ENCODE results near the gene GNA12. TPM values are rescaled to one million over a fixed set of nuclear protein-coding genes. Genes with fewer than 3 reads are reported as not detected.

The GNA12 gene
- total and polyA plus RNA-seq, 10 of the 15 experiments (the other 5 are each of a cell fraction or from before 2014, with no cell fraction given) = 1.9 to 51.8 (median 12.6) TPM

DNA sequence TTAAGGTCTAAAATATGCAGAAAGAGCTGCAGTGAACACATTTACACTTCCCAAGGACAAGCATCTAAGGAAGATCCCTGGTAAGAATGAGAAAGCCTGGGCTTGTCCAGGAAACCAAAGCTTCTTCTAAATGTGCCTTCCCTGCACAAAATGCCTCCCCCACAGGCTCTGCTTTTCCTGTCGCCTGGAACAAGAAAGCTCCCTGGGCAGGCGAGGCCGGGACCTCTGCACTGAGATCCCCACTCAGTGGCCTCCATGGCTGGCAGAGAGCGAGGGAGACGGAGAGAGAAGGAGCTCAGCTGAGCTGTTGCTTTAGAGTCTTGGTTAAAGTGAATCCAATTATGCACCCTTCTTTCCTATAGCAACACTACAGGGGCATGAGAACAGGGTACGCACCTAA, 80.5 kb downstream of the GNA12 start (continued):
- TF ChIP-seq, protein P1, sequence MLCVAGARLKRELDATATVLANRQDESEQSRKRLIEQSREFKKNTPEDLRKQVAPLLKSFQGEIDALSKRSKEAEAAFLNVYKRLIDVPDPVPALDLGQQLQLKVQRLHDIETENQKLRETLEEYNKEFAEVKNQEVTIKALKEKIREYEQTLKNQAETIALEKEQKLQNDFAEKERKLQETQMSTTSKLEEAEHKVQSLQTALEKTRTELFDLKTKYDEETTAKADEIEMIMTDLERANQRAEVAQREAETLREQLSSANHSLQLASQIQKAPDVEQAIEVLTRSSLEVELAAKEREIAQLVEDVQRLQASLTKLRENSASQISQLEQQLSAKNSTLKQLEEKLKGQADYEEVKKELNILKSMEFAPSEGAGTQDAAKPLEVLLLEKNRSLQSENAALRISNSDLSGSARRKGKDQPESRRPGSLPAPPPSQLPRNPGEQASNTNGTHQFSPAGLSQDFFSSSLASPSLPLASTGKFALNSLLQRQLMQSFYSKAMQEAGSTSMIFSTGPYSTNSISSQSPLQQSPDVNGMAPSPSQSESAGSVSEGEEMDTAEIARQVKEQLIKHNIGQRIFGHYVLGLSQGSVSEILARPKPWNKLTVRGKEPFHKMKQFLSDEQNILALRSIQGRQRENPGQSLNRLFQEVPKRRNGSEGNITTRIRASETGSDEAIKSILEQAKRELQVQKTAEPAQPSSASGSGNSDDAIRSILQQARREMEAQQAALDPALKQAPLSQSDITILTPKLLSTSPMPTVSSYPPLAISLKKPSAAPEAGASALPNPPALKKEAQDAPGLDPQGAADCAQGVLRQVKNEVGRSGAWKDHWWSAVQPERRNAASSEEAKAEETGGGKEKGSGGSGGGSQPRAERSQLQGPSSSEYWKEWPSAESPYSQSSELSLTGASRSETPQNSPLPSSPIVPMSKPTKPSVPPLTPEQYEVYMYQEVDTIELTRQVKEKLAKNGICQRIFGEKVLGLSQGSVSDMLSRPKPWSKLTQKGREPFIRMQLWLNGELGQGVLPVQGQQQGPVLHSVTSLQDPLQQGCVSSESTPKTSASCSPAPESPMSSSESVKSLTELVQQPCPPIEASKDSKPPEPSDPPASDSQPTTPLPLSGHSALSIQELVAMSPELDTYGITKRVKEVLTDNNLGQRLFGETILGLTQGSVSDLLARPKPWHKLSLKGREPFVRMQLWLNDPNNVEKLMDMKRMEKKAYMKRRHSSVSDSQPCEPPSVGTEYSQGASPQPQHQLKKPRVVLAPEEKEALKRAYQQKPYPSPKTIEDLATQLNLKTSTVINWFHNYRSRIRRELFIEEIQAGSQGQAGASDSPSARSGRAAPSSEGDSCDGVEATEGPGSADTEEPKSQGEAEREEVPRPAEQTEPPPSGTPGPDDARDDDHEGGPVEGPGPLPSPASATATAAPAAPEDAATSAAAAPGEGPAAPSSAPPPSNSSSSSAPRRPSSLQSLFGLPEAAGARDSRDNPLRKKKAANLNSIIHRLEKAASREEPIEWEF (IDR thresholded peaks at IDR 0.05; ENCODE audit: insufficient replicate concordance, low read depth, low read length) = no peak
- TF ChIP-seq IKZF2 (IDR thresholded peaks at IDR 0.05) (no peak), MEF2A (IDR thresholded peaks at IDR 0.05; ENCODE audit: insufficient read depth, low read depth, low read length) (no peak), MEF2B (IDR thresholded peaks at IDR 0.05; ENCODE audit: partially characterized antibody, poor library complexity, severe bottlenecking) (no peak), ASH2L (IDR thresholded peaks at IDR 0.05; ENCODE audit: borderline replicate concordance, low read depth) (no peak), CHD1 (IDR thresholded peaks at IDR 0.05; ENCODE audit: low read depth, low read length) (no peak), ZNF217 (IDR thresholded peaks at IDR 0.05) (no peak), SUPT20H (IDR thresholded peaks at IDR 0.05; ENCODE audit: borderline replicate concordance, control insufficient read depth, low read depth, low read length) (no peak)
- TF ChIP-seq, protein P2, sequence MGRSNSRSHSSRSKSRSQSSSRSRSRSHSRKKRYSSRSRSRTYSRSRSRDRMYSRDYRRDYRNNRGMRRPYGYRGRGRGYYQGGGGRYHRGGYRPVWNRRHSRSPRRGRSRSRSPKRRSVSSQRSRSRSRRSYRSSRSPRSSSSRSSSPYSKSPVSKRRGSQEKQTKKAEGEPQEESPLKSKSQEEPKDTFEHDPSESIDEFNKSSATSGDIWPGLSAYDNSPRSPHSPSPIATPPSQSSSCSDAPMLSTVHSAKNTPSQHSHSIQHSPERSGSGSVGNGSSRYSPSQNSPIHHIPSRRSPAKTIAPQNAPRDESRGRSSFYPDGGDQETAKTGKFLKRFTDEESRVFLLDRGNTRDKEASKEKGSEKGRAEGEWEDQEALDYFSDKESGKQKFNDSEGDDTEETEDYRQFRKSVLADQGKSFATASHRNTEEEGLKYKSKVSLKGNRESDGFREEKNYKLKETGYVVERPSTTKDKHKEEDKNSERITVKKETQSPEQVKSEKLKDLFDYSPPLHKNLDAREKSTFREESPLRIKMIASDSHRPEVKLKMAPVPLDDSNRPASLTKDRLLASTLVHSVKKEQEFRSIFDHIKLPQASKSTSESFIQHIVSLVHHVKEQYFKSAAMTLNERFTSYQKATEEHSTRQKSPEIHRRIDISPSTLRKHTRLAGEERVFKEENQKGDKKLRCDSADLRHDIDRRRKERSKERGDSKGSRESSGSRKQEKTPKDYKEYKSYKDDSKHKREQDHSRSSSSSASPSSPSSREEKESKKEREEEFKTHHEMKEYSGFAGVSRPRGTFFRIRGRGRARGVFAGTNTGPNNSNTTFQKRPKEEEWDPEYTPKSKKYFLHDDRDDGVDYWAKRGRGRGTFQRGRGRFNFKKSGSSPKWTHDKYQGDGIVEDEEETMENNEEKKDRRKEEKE (IDR thresholded peaks at IDR 0.05) = no peak
- TF ChIP-seq, protein P3, sequence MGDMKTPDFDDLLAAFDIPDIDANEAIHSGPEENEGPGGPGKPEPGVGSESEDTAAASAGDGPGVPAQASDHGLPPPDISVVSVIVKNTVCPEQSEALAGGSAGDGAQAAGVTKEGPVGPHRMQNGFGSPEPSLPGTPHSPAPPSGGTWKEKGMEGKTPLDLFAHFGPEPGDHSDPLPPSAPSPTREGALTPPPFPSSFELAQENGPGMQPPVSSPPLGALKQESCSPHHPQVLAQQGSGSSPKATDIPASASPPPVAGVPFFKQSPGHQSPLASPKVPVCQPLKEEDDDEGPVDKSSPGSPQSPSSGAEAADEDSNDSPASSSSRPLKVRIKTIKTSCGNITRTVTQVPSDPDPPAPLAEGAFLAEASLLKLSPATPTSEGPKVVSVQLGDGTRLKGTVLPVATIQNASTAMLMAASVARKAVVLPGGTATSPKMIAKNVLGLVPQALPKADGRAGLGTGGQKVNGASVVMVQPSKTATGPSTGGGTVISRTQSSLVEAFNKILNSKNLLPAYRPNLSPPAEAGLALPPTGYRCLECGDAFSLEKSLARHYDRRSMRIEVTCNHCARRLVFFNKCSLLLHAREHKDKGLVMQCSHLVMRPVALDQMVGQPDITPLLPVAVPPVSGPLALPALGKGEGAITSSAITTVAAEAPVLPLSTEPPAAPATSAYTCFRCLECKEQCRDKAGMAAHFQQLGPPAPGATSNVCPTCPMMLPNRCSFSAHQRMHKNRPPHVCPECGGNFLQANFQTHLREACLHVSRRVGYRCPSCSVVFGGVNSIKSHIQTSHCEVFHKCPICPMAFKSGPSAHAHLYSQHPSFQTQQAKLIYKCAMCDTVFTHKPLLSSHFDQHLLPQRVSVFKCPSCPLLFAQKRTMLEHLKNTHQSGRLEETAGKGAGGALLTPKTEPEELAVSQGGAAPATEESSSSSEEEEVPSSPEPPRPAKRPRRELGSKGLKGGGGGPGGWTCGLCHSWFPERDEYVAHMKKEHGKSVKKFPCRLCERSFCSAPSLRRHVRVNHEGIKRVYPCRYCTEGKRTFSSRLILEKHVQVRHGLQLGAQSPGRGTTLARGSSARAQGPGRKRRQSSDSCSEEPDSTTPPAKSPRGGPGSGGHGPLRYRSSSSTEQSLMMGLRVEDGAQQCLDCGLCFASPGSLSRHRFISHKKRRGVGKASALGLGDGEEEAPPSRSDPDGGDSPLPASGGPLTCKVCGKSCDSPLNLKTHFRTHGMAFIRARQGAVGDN (IDR thresholded peaks at IDR 0.05) = no peak
